M059J (cell line): ENCODE results near the gene METTL8. TPM values are rescaled to one million over a fixed set of nuclear protein-coding genes. Genes with fewer than 3 reads are reported as not detected.
"Not testable (repeated sequence)": the region's sequence is repeated elsewhere in the genome, so short reads cannot be mapped to it uniquely, and the experiment has no call there.

ENCODE experiments used
- DNase-seq: peaks from one replicate; pipeline ENCODE4 v3.0.0-alpha.2; 2012; ENCODE audit warnings: low read depth
- total RNA-seq: library from RNA; depleted of rRNA; stranded (reverse); fragments of >200 nt; shearing (Covaris generic); gene quantifications from 2 replicates; pipeline ENCODE4 v1.2.3, GENCODE V29; 2014

Gene METTL8
- total RNA-seq, 1 experiment from 2014 or later, result 16.6 TPM

- DNase-seq, result no peak
Observed at GRCh38 chr2:171430516-171431410, 3.0 kb downstream of the METTL8 start.

GRCh38 chr2:171422710-171423495 is 10.9 kb downstream of the METTL8 start:
- DNase-seq, result not testable (repeated sequence)

GRCh38 chr2:171420728-171421563 is 12.8 kb downstream of the METTL8 start:
- DNase-seq, result no peak

GRCh38 chr2:171419333-171419732 is 14.5 kb downstream of the METTL8 start:
- no peak for DNase-seq

- DNase-seq, result peak; percentile 92
Observed at GRCh38 chr2:171416009-171416926, 17.5 kb downstream of the METTL8 start.

GRCh38 chr2:171414645-171415044 is 19.1 kb downstream of the METTL8 start:
- DNase-seq, result not testable (repeated sequence)

GRCh38 chr2:171412571-171413175 is 21.1 kb downstream of the METTL8 start:
- no peak for DNase-seq

- DNase-seq, result no peak
Observed at GRCh38 chr2:171411791-171412483, 21.9 kb downstream of the METTL8 start.

GRCh38 chr2:171411214-171411613 is 22.6 kb downstream of the METTL8 start:
- DNase-seq, result no peak

GRCh38 chr2:171410624-171411023 is 23.2 kb downstream of the METTL8 start:
- DNase-seq, result no peak

GRCh38 chr2:171410101-171410500 is 23.7 kb downstream of the METTL8 start:
- DNase-seq, result peak; percentile 48

GRCh38 chr2:171409436-171409971 is 24.3 kb downstream of the METTL8 start:
- peak; percentile 13 for DNase-seq

GRCh38 chr2:171407676-171408044 is 26.1 kb downstream of the METTL8 start:
- no peak for DNase-seq

GRCh38 chr2:171407030-171407675 is 26.6 kb downstream of the METTL8 start:
- DNase-seq, result peak; percentile 78

GRCh38 chr2:171406044-171406443 is 27.7 kb downstream of the METTL8 start:
- DNase-seq, result no peak

- no peak for DNase-seq
Observed at GRCh38 chr2:171405546-171405945, 28.2 kb downstream of the METTL8 start.

GRCh38 chr2:171404719-171405118 is 29.1 kb downstream of the METTL8 start:
- no peak for DNase-seq

- peak; percentile 92 for DNase-seq
Observed at GRCh38 chr2:171404261-171404660, 29.5 kb downstream of the METTL8 start.
